Measurements from ENCODE around the gene ING4.

The ING4 gene

GRCh38 chr12:6688543-6688998, 25.7 kb upstream of the ING4 start:
- Histone ChIP-seq H3K9me3 (ENCODE audit: control insufficient read depth in 5 of 5, low read length in 5 of 5) (no peaks in the 10 kb centered on the region), H3K9ac (ENCODE audit: low read length in 5 of 5) (peak overlapping the region; percentile 79 to 98 (median 93)), H3K27me3 (ENCODE audit: control insufficient read depth in 5 of 5, insufficient read depth in 4 of 5, low read length in 5 of 5) (peaks cover 0 to 4% (median 0%) of the 10 kb centered on the region in 5 donors), H3K27ac (ENCODE audit: low read depth, low read length) (peak overlapping the region; percentile 87), H3K4me1 (ENCODE audit: control insufficient read depth in 5 of 5, insufficient read depth in 5 of 5, low read length in 5 of 5) (peaks cover 5 to 37% (median 29%) of the 10 kb centered on the region in 5 donors), H3K36me3 (ENCODE audit: control insufficient read depth in 5 of 5, insufficient read depth in 5 of 5, low read length in 5 of 5) (peaks cover 0 to 12% (median 0%) of the 10 kb centered on the region in 5 donors), H3K4me3 (ENCODE audit: low read depth in 1 of 5, low read length in 5 of 5) (peak overlapping the region; percentile 85 to 97 (median 93))

GRCh38 chr12:6685814-6686213, 22.9 kb upstream of the ING4 start:
- Histone ChIP-seq H3K4me1 (ENCODE audit: control insufficient read depth in 5 of 5, insufficient read depth in 5 of 5, low read length in 5 of 5) (peaks cover 5 to 37% (median 29%) of the 10 kb centered on the region in 5 donors), H3K9me3 (ENCODE audit: control insufficient read depth in 5 of 5, low read length in 5 of 5) (no peaks in the 10 kb centered on the region), H3K36me3 (ENCODE audit: control insufficient read depth in 5 of 5, insufficient read depth in 5 of 5, low read length in 5 of 5) (peaks cover 3 to 18% (median 5%) of the 10 kb centered on the region in 5 donors), H3K27me3 (ENCODE audit: control insufficient read depth in 5 of 5, insufficient read depth in 4 of 5, low read length in 5 of 5) (no peaks in the 10 kb centered on the region), H3K27ac (ENCODE audit: low read depth, low read length) (no peak overlapping the region), H3K4me3 (ENCODE audit: low read depth in 1 of 5, low read length in 5 of 5) (no peak overlapping the region), H3K9ac (ENCODE audit: low read length in 5 of 5) (no peak overlapping the region)

- Histone ChIP-seq H3K4me3 (ENCODE audit: low read depth in 1 of 5, low read length in 5 of 5) (no peak overlapping the region), H3K36me3 (ENCODE audit: control insufficient read depth in 5 of 5, insufficient read depth in 5 of 5, low read length in 5 of 5) (peaks cover 3 to 24% (median 12%) of the 10 kb centered on the region in 5 donors), H3K9me3 (ENCODE audit: control insufficient read depth in 5 of 5, low read length in 5 of 5) (no peaks in the 10 kb centered on the region), H3K27ac (ENCODE audit: low read depth, low read length) (no peak overlapping the region), H3K9ac (ENCODE audit: low read length in 5 of 5) (no peak overlapping the region), H3K27me3 (ENCODE audit: control insufficient read depth in 5 of 5, insufficient read depth in 4 of 5, low read length in 5 of 5) (no peaks in the 10 kb centered on the region), H3K4me1 (ENCODE audit: control insufficient read depth in 5 of 5, insufficient read depth in 5 of 5, low read length in 5 of 5) (peaks cover 5 to 29% (median 21%) of the 10 kb centered on the region in 5 donors)
Measured at GRCh38 chr12:6684609-6685008, 21.7 kb upstream of the ING4 start.

GRCh38 chr12:6676962-6677361, 14.0 kb upstream of the ING4 start:
- no peak overlapping the region for H3K9ac ChIP-seq (ENCODE audit: low read length in 5 of 5)
- no peak overlapping the region for H3K4me3 ChIP-seq (ENCODE audit: low read depth in 1 of 5, low read length in 5 of 5)
- no peak overlapping the region for H3K27ac ChIP-seq (ENCODE audit: low read depth, low read length)
- no peaks in the 10 kb centered on the region for H3K4me1 ChIP-seq (ENCODE audit: control insufficient read depth in 5 of 5, insufficient read depth in 5 of 5, low read length in 5 of 5)
- no peaks in the 10 kb centered on the region for H3K9me3 ChIP-seq (ENCODE audit: control insufficient read depth in 5 of 5, low read length in 5 of 5)
- H3K36me3 ChIP-seq (ENCODE audit: control insufficient read depth in 5 of 5, insufficient read depth in 5 of 5, low read length in 5 of 5), result peaks cover 31 to 93% (median 76%) of the 10 kb centered on the region in 5 donors
- no peaks in the 10 kb centered on the region for H3K27me3 ChIP-seq (ENCODE audit: control insufficient read depth in 5 of 5, insufficient read depth in 4 of 5, low read length in 5 of 5)

GRCh38 chr12:6672143-6672542, 9.2 kb upstream of the ING4 start:
- Histone ChIP-seq H3K9ac (ENCODE audit: low read length in 5 of 5) (no peak overlapping the region), H3K27me3 (ENCODE audit: control insufficient read depth in 5 of 5, insufficient read depth in 4 of 5, low read length in 5 of 5) (no peaks in the 10 kb centered on the region), H3K9me3 (ENCODE audit: control insufficient read depth in 5 of 5, low read length in 5 of 5) (no peaks in the 10 kb centered on the region), H3K36me3 (ENCODE audit: control insufficient read depth in 5 of 5, insufficient read depth in 5 of 5, low read length in 5 of 5) (peaks cover 40 to 100% (median 91%) of the 10 kb centered on the region in 5 donors), H3K27ac (ENCODE audit: low read depth, low read length) (no peak overlapping the region), H3K4me1 (ENCODE audit: control insufficient read depth in 5 of 5, insufficient read depth in 5 of 5, low read length in 5 of 5) (no peaks in the 10 kb centered on the region), H3K4me3 (ENCODE audit: low read depth in 1 of 5, low read length in 5 of 5) (no peak overlapping the region)

GRCh38 chr12:6667559-6668210, 4.8 kb upstream of the ING4 start:
- Histone ChIP-seq H3K27me3 (ENCODE audit: control insufficient read depth in 5 of 5, insufficient read depth in 4 of 5, low read length in 5 of 5) (no peaks in the 10 kb centered on the region), H3K4me3 (ENCODE audit: low read depth in 1 of 5, low read length in 5 of 5) (no peak overlapping the region), H3K9me3 (ENCODE audit: control insufficient read depth in 5 of 5, low read length in 5 of 5) (no peaks in the 10 kb centered on the region), H3K27ac (ENCODE audit: low read depth, low read length) (no peak overlapping the region), H3K4me1 (ENCODE audit: control insufficient read depth in 5 of 5, insufficient read depth in 5 of 5, low read length in 5 of 5) (peaks cover 0 to 6% (median 4%) of the 10 kb centered on the region in 5 donors), H3K9ac (ENCODE audit: low read length in 5 of 5) (no peak overlapping the region), H3K36me3 (ENCODE audit: control insufficient read depth in 5 of 5, insufficient read depth in 5 of 5, low read length in 5 of 5) (peaks cover 17 to 68% (median 59%) of the 10 kb centered on the region in 5 donors)

- Histone ChIP-seq H3K27me3 (ENCODE audit: control insufficient read depth in 5 of 5, insufficient read depth in 4 of 5, low read length in 5 of 5) (no peaks in the 10 kb centered on the region), H3K9me3 (ENCODE audit: control insufficient read depth in 5 of 5, low read length in 5 of 5) (no peaks in the 10 kb centered on the region), H3K36me3 (ENCODE audit: control insufficient read depth in 5 of 5, insufficient read depth in 5 of 5, low read length in 5 of 5) (peaks cover 10 to 53% (median 44%) of the 10 kb centered on the region in 5 donors)
Measured at GRCh38 chr12:6666211-6666610, 3.3 kb upstream of the ING4 start.

GRCh38 chr12:6664902-6665301, 2.0 kb upstream of the ING4 start:
- no peak overlapping the region for H3K27ac ChIP-seq (ENCODE audit: low read depth, low read length)
- peaks cover 4 to 17% (median 14%) of the 10 kb centered on the region in 5 donors for H3K4me1 ChIP-seq (ENCODE audit: control insufficient read depth in 5 of 5, insufficient read depth in 5 of 5, low read length in 5 of 5)
- no peaks in the 10 kb centered on the region for H3K27me3 ChIP-seq (ENCODE audit: control insufficient read depth in 5 of 5, insufficient read depth in 4 of 5, low read length in 5 of 5)
- no peaks in the 10 kb centered on the region for H3K9me3 ChIP-seq (ENCODE audit: control insufficient read depth in 5 of 5, low read length in 5 of 5)
- H3K36me3 ChIP-seq (ENCODE audit: control insufficient read depth in 5 of 5, insufficient read depth in 5 of 5, low read length in 5 of 5), result peaks cover 6 to 40% (median 31%) of the 10 kb centered on the region in 5 donors
- no peak overlapping the region for H3K4me3 ChIP-seq (ENCODE audit: low read depth in 1 of 5, low read length in 5 of 5)
- no peak overlapping the region for H3K9ac ChIP-seq (ENCODE audit: low read length in 5 of 5)

More at GRCh38 chr12:6666211-6666610, 3.3 kb upstream of the ING4 start:
- H3K4me3 ChIP-seq (ENCODE audit: low read depth in 1 of 5, low read length in 5 of 5), result no peak overlapping the region
- H3K9ac ChIP-seq (ENCODE audit: low read length in 5 of 5), result no peak overlapping the region
- peaks cover 4 to 17% (median 14%) of the 10 kb centered on the region in 5 donors for H3K4me1 ChIP-seq (ENCODE audit: control insufficient read depth in 5 of 5, insufficient read depth in 5 of 5, low read length in 5 of 5)
- H3K27ac ChIP-seq (ENCODE audit: low read depth, low read length), result no peak overlapping the region

GRCh38 chr12:6662602-6662905, 365 bp downstream of the ING4 start:
- Histone ChIP-seq H3K27ac (ENCODE audit: low read depth, low read length) (peak overlapping the region; percentile 74), H3K9ac (ENCODE audit: low read length in 5 of 5) (peak overlapping the region; percentile 65 to 85 (median 69))

GRCh38 chr12:6653987-6654386, 8.9 kb downstream of the ING4 start:
- Histone ChIP-seq H3K36me3 (ENCODE audit: control insufficient read depth in 5 of 5, insufficient read depth in 5 of 5, low read length in 5 of 5) (peaks cover 10 to 82% (median 63%) of the 10 kb centered on the region in 5 donors), H3K9ac (ENCODE audit: low read length in 5 of 5) (no peak overlapping the region), H3K27ac (ENCODE audit: low read depth, low read length) (no peak overlapping the region)

More at GRCh38 chr12:6662602-6662905, 365 bp downstream of the ING4 start:
- peak overlapping the region; percentile 90 to 98 (median 98) for H3K4me3 ChIP-seq (ENCODE audit: low read depth in 1 of 5, low read length in 5 of 5)
- peaks cover 0 to 34% (median 14%) of the 10 kb centered on the region in 5 donors for H3K36me3 ChIP-seq (ENCODE audit: control insufficient read depth in 5 of 5, insufficient read depth in 5 of 5, low read length in 5 of 5)
- H3K9me3 ChIP-seq (ENCODE audit: control insufficient read depth in 5 of 5, low read length in 5 of 5), result no peaks in the 10 kb centered on the region
- H3K4me1 ChIP-seq (ENCODE audit: control insufficient read depth in 5 of 5, insufficient read depth in 5 of 5, low read length in 5 of 5), result peaks cover 4 to 17% (median 14%) of the 10 kb centered on the region in 5 donors
- H3K27me3 ChIP-seq (ENCODE audit: control insufficient read depth in 5 of 5, insufficient read depth in 4 of 5, low read length in 5 of 5), result no peaks in the 10 kb centered on the region

More at GRCh38 chr12:6653987-6654386, 8.9 kb downstream of the ING4 start:
- Histone ChIP-seq H3K9me3 (ENCODE audit: control insufficient read depth in 5 of 5, low read length in 5 of 5) (no peaks in the 10 kb centered on the region), H3K4me3 (ENCODE audit: low read depth in 1 of 5, low read length in 5 of 5) (no peak overlapping the region), H3K4me1 (ENCODE audit: control insufficient read depth in 5 of 5, insufficient read depth in 5 of 5, low read length in 5 of 5) (peaks cover 0 to 3% (median 0%) of the 10 kb centered on the region in 5 donors), H3K27me3 (ENCODE audit: control insufficient read depth in 5 of 5, insufficient read depth in 4 of 5, low read length in 5 of 5) (no peaks in the 10 kb centered on the region)

Data from subcutaneous abdominal adipose tissue (tissue), 5 donors.